SW480 (cell line): Measurements from ENCODE around the gene PDE4D.
"Not testable (repeated sequence)": the region's sequence is repeated elsewhere in the genome, so short reads cannot be mapped to it uniquely, and the experiment has no call there.

ENCODE experiments used
- DNase-seq: peaks from one replicate; pipeline ENCODE4 v3.0.0-alpha.2; 2016; ENCODE audit warnings: low spot score

PDE4D gene

GRCh38 chr5:59066367-59067163 lies 827.0 kb downstream of the PDE4D start:
- no peak for DNase-seq

- no peak for DNase-seq
Measured at GRCh38 chr5:59065554-59065953, 828.0 kb downstream of the PDE4D start.

GRCh38 chr5:59064293-59064692 lies 829.2 kb downstream of the PDE4D start:
- no peak for DNase-seq

GRCh38 chr5:59062986-59063683 lies 830.4 kb downstream of the PDE4D start:
- DNase-seq = no peak

- no peak for DNase-seq
Measured at GRCh38 chr5:59061377-59061776, 832.1 kb downstream of the PDE4D start.

GRCh38 chr5:59058969-59059687 lies 834.4 kb downstream of the PDE4D start:
- DNase-seq = no peak

GRCh38 chr5:59058237-59058636 lies 835.3 kb downstream of the PDE4D start:
- DNase-seq = no peak

GRCh38 chr5:59056599-59056998 lies 836.9 kb downstream of the PDE4D start:
- not testable (repeated sequence) for DNase-seq

- DNase-seq = no peak
Measured at GRCh38 chr5:59055745-59056448, 837.6 kb downstream of the PDE4D start.

- no peak for DNase-seq
Measured at GRCh38 chr5:59054963-59055528, 838.5 kb downstream of the PDE4D start.

GRCh38 chr5:59051951-59052350 lies 841.6 kb downstream of the PDE4D start:
- no peak for DNase-seq

GRCh38 chr5:59049095-59049494 lies 844.4 kb downstream of the PDE4D start:
- DNase-seq = no peak

GRCh38 chr5:59042201-59043055 lies 851.1 kb downstream of the PDE4D start:
- DNase-seq = peak; percentile 77

GRCh38 chr5:59041355-59041754 lies 852.2 kb downstream of the PDE4D start:
- DNase-seq = peak; percentile 17

GRCh38 chr5:59040804-59041201 lies 852.7 kb downstream of the PDE4D start:
- DNase-seq = no peak

GRCh38 chr5:59040024-59040803 lies 853.3 kb downstream of the PDE4D start:
- DNase-seq = peak; percentile 46

- peak; percentile 89 for DNase-seq
Measured at GRCh38 chr5:59039296-59040023, 854.1 kb downstream of the PDE4D start.

- DNase-seq = no peak
Measured at GRCh38 chr5:59038798-59039295, 854.7 kb downstream of the PDE4D start.
